Suprapubic skin (tissue), 4 donors: ENCODE results near the gene TLE7. TPM values are rescaled to one million over a fixed set of nuclear protein-coding genes. Genes with fewer than 3 reads are reported as not detected.

Experiments
- total RNA-seq, 4 donors: library from RNA; depleted of rRNA; stranded (reverse); fragments of >200 nt; gene quantifications; one replicate each; pipeline ENCODE4 v1.1.0, GENCODE V29; 2016

TLE7 gene
- total RNA-seq, 4 donors from 2014 or later = not detected

Other genes with a start within 250 kb of the TLE7 start
- gene HYDIN, start 211.3 kb downstream of the TLE7 start, total RNA-seq = 1 to 10 TPM in 1 of 4 donors, under 1 TPM in 2, not detected in 1; 0.40 to 1.1 (median 0.47) TPM
- 10 to 100 TPM; 17.9 to 21.3 (median 19.6) TPM for gene CMTR2, start 152.7 kb downstream of the TLE7 start, total RNA-seq
- 1 to 10 TPM; 4.3 to 7.7 (median 5.6) TPM for gene CALB2, start 83.3 kb downstream of the TLE7 start, total RNA-seq
- 1 to 10 TPM; 2.5 to 5.8 (median 4.8) TPM for gene ZNF23, start 20.2 kb upstream of the TLE7 start, total RNA-seq
- gene ZNF19, start 47.3 kb upstream of the TLE7 start, total RNA-seq = 10 to 100 TPM in 1 of 4 donors, 1 to 10 TPM in 2, under 1 TPM in 1; 0.87 to 10.4 (median 5.3) TPM
- gene CHST4, start 84.4 kb upstream of the TLE7 start, total RNA-seq = not detected
- 1 to 10 TPM in 1 of 4 donors, not detected in 3; 2.0 TPM for gene TAT, start 135.0 kb upstream of the TLE7 start, total RNA-seq
- gene MARVELD3, start 184.1 kb upstream of the TLE7 start, total RNA-seq = 10 to 100 TPM in 1 of 4 donors, 1 to 10 TPM in 3; 3.8 to 10.2 (median 6.2) TPM